Activated CD8-positive, alpha-beta memory T cell treated with anti-CD3 and anti-CD28 coated beads, Interleukin-2, amount 10 ng/mL, durations not matched to agents 7 days and 5 days (primary cell): ENCODE results near the gene RASSF9. TPM values are rescaled to one million over a fixed set of nuclear protein-coding genes. Genes with fewer than 3 reads are reported as not detected.

ENCODE experiments used
- ATAC-seq: fragments of 150-1000 bp; cut with Tn5 transposase; one replicate; pipeline ENCODE4 v1.10.0; 2021; ENCODE audit warnings: moderate library complexity
- CTCF ChIA-PET: fragments of 350-600 bp; sonication (Branson Sonifier 250); formaldehyde crosslinking; loops from one replicate; lab custom pipeline; 2021; ENCODE audit warnings: antibody characterized with exemption; lab: Charles Lee
- DNase-seq: peaks from one replicate; pipeline ENCODE4 v3.0.0-alpha.2; 2020
- H3K27ac Mint-ChIP-seq: one replicate; pipeline ENCODE4 v1.8.0; 2021; ENCODE audit warnings: mild to moderate bottlenecking, mixed read lengths
- H3K27me3 Mint-ChIP-seq: one replicate; pipeline ENCODE4 v1.8.0; 2021; ENCODE audit warnings: mixed read lengths
- H3K36me3 Mint-ChIP-seq: one replicate; pipeline ENCODE4 v1.8.0; 2021; ENCODE audit warnings: mild to moderate bottlenecking, mixed read lengths
- H3K4me1 Mint-ChIP-seq: one replicate; pipeline ENCODE4 v1.8.0; 2021; ENCODE audit warnings: mixed read lengths
- H3K4me3 Mint-ChIP-seq: one replicate; pipeline ENCODE4 v1.8.0; 2021; ENCODE audit warnings: mild to moderate bottlenecking, moderate library complexity, mixed read lengths
- H3K9me3 Mint-ChIP-seq: one replicate; pipeline ENCODE4 v1.8.0; 2022; ENCODE audit warnings: low read depth, mixed read lengths
- total RNA-seq, 2 experiments: library from RNA; stranded (reverse); gene quantifications; one replicate each; pipeline ENCODE4 v1.2.3, GENCODE V29; 2021

RASSF9 gene
- total RNA-seq, 2 experiments from 2014 or later: not detected

DNA sequence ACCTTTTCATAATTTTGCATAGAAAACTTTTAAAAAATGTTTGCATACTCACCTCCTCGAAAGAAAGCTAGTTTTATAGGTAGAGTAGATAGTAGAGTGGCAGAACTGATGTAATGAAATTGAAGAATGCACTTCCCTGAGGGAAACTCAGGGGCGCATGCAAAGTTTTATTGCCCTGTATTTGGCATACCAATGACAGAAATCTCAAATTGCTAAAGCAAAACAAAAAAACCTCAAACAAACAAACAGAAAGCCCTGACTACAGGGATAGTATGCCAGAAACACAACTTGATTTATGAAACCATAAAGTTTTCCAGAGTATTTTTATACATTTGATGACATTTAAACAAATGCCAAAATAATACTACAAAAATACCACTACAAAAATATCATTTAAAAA lies 1.8 kb downstream of the RASSF9 start:
- H3K9me3 Mint-ChIP-seq: no peaks in the 10 kb centered on the region
- H3K27ac Mint-ChIP-seq: no peak overlapping the region
- CTCF ChIA-PET: no interaction called here
- no peaks in the 10 kb centered on the region for H3K36me3 Mint-ChIP-seq
- DNase-seq: no peak
- no peak for ATAC-seq
- H3K27me3 Mint-ChIP-seq: no peaks in the 10 kb centered on the region
- no peaks in the 10 kb centered on the region for H3K4me1 Mint-ChIP-seq
- no peak overlapping the region for H3K4me3 Mint-ChIP-seq

DNA sequence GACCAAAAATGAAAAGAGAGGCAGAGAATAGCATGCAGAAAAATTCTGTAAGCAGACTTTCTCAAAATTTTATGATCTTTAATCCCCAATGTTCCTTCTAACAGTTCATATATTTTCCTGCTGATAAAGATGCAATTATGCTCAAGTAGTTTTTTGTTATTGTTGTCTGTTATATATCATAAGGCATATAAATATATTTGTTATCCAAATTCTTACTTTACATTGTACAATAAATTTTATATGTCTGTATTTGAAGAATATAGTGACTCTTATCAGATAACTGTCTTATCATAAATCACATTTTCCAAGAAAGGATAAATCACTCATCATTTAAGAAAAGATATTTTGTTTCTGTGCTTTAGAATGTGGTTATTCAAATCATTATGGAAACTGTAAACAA lies 2.6 kb downstream of the RASSF9 start:
- Mint-ChIP-seq H3K27ac (no peak overlapping the region), H3K4me1 (no peaks in the 10 kb centered on the region), H3K9me3 (no peaks in the 10 kb centered on the region), H3K4me3 (no peak overlapping the region), H3K27me3 (no peaks in the 10 kb centered on the region), H3K36me3 (no peaks in the 10 kb centered on the region)
- ATAC-seq (no peak), DNase-seq (no peak)
- CTCF ChIA-PET: no interaction called here

DNA sequence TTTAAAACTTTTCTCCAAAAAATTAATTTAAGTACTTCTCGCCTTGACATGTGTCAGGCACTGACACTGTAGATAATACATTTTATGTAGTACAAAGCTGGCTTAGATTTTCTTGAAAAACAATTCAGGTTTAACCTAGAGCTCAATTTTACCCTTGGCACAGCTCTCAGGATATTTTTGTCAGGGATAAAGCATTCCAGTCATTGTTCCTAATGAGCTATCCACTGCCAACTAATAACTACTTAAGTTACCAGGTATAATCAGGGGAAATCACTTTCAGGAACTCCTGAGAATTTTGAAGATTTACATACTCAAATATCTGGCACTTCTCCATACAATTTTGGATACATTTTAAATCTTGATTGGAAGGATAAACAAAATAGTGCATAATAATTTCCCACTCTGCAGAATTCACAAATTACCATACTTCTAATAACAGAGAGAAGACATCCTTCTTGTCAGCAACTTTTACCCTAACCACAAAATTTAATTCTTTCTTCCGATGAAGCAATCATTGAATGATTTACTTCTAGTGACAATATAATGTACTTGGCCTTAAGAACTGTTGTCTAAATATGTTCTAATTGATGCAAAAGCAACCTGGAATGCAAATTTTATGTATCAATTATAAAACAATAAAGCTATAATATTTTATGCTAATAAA lies 4.8 kb downstream of the RASSF9 start:
- H3K27me3 Mint-ChIP-seq: no peaks in the 10 kb centered on the region
- no peak overlapping the region for H3K27ac Mint-ChIP-seq
- no peak for ATAC-seq
- H3K36me3 Mint-ChIP-seq: no peaks in the 10 kb centered on the region
- H3K4me1 Mint-ChIP-seq: no peaks in the 10 kb centered on the region
- DNase-seq: no peak
- H3K4me3 Mint-ChIP-seq: no peak overlapping the region
- peaks cover 5% of the 10 kb centered on the region for H3K9me3 Mint-ChIP-seq
- CTCF ChIA-PET: no interaction called here

DNA sequence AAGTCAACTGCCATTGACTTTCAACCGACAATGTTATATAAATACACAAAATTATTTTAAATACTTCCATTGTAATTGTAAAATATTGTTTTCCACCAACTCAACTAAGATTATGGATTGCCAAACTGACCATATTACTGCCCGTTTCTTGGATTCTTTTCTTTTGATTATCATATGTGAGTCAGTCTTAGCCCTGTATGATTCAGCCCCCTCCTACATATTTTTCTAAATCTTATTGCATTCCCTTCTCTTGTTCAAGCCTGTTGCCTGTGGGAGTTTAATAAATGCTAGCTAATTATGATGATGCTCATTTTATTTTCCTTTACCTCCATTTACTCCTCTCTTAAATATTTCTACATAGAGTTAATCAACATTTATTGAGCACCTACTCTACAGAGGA lies 6.8 kb downstream of the RASSF9 start:
- CTCF ChIA-PET: no interaction called here
- no peak overlapping the region for H3K27ac Mint-ChIP-seq
- DNase-seq (no peak), ATAC-seq (no peak)
- no peaks in the 10 kb centered on the region for H3K36me3 Mint-ChIP-seq
- no peaks in the 10 kb centered on the region for H3K27me3 Mint-ChIP-seq
- H3K9me3 Mint-ChIP-seq: peaks cover 6% of the 10 kb centered on the region
- no peaks in the 10 kb centered on the region for H3K4me1 Mint-ChIP-seq
- no peak overlapping the region for H3K4me3 Mint-ChIP-seq

DNA sequence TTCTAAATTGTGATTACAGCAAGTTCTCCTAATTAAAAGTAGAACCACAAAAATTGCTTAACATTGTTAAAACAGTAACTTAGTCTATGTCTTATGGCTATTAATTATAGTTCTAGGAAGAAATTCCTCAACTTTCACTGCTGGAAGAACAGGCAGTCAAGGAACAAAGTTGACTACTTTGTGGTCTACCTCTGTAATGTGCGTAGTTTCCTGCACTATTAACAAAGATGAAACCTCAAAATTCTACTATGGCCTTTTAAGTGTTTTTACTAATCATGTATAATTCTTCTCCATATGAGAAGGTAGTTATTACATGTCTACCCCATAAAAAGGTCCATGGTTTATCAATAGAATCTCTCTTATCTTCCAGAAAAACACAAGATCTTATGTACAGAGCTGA lies 7.6 kb downstream of the RASSF9 start:
- H3K4me1 Mint-ChIP-seq: no peaks in the 10 kb centered on the region
- H3K36me3 Mint-ChIP-seq: no peaks in the 10 kb centered on the region
- H3K4me3 Mint-ChIP-seq: no peak overlapping the region
- H3K27me3 Mint-ChIP-seq: no peaks in the 10 kb centered on the region
- peaks cover 10% of the 10 kb centered on the region for H3K9me3 Mint-ChIP-seq
- no peak for DNase-seq
- no peak overlapping the region for H3K27ac Mint-ChIP-seq
- no peak for ATAC-seq
- CTCF ChIA-PET: no interaction called here

DNA sequence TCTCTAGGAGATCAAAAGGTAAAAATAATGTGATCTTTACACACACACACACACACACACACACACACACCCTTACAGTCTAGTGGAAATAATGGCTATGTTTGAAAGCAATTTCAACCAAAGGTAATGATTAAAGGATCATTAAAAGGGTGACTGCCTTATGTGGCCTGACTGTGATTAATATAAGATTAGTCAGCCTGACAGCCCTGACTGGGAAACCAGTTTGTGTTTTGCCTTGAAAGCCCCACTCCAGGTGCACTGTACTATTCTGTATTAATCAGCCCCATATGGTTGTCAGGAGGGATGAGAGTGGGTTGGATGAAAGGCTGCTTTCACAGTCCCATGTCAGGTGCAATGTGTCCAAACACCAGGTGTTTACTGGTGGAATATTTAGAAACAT lies 10.5 kb downstream of the RASSF9 start:
- Mint-ChIP-seq H3K9me3 (peaks cover 13% of the 10 kb centered on the region), H3K27ac (no peak overlapping the region), H3K36me3 (no peaks in the 10 kb centered on the region), H3K4me3 (no peak overlapping the region), H3K27me3 (no peaks in the 10 kb centered on the region), H3K4me1 (no peaks in the 10 kb centered on the region)
- ATAC-seq (no peak), DNase-seq (no peak)
- CTCF ChIA-PET: no interaction called here

DNA sequence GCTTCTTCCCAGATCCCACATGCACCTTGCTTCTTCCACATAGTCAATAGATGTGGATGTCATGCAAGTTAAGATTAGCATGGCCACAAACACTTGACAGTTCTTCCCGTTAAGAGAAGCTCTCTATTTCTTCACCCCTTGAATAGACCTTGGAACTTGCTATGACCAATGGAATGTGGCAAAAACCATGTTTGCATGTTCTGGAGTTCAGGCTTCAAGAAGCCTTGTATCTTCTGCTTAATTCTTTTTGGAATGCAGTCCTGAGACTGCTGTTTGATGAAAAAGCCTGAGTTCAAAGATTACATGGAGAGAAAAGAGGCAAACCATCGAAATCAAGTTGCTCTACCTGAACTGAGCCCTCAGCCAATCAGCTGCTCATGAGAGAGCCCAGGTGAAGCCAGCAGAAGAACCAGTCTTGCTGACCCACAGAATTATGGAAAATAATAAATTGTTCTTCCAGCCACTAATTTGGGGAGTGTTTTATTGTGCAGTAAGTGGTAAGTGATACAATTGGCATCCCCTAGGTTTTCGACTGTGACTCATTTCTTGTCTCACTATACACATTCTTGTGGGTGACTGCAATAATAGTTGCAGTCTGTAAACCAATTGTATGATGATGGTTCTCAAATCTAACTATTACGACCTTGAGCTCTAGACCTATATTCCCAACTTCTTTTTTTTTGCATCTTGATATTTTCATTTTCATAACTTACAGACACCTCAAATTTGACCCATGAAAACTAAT lies 12.6 kb downstream of the RASSF9 start:
- H3K36me3 Mint-ChIP-seq: no peaks in the 10 kb centered on the region
- no peak overlapping the region for H3K27ac Mint-ChIP-seq
- CTCF ChIA-PET: no interaction called here
- H3K9me3 Mint-ChIP-seq: peaks cover 13% of the 10 kb centered on the region
- ATAC-seq: no peak
- H3K27me3 Mint-ChIP-seq: no peaks in the 10 kb centered on the region
- H3K4me3 Mint-ChIP-seq: no peak overlapping the region
- no peak for DNase-seq
- H3K4me1 Mint-ChIP-seq: no peaks in the 10 kb centered on the region

DNA sequence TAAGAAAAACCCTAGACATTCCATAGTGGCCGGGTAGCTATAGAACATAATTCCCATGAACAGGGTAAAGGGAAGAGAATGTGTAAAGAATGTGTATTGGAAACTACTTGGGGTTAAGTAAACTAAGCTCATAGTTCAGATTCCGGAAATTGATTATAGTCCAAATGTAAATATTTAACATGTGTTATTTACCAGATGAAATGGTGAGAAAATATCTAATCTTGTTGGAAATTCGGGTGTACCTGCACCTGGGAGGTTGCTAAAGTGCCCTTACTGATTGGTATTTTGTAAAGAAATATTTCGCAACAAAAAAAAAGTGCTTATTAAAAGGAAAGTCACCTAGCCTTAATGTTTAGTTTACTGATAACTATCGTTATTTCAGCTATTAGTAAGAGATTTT lies 14.4 kb downstream of the RASSF9 start:
- Mint-ChIP-seq H3K4me3 (no peak overlapping the region), H3K27ac (no peak overlapping the region), H3K36me3 (no peaks in the 10 kb centered on the region), H3K4me1 (no peaks in the 10 kb centered on the region), H3K9me3 (peaks cover 8% of the 10 kb centered on the region), H3K27me3 (no peaks in the 10 kb centered on the region)
- DNase-seq (no peak), ATAC-seq (no peak)
- CTCF ChIA-PET: no interaction called here

DNA sequence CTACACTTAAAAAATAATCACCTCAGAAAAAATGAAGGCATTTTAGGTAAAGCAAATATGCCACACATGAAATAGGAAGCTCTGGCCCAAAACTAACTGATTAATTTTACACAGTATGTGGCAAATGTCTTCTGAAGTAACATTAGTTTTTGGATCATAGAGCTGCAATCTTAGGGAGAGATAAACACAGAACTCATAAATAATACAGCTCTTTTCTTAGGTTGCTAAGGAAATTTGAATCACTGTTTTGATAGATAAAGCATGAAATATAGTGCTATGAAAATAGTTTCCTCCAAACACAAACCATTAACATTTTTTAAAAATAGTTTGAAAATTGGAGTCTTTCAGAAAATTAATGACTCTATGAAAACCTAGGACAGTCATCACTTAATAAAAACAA lies 15.0 kb downstream of the RASSF9 start:
- CTCF ChIA-PET: no interaction called here
- ATAC-seq (no peak), DNase-seq (no peak)
- Mint-ChIP-seq H3K4me3 (no peak overlapping the region), H3K27me3 (no peaks in the 10 kb centered on the region), H3K27ac (no peak overlapping the region), H3K36me3 (no peaks in the 10 kb centered on the region), H3K9me3 (peaks cover 8% of the 10 kb centered on the region), H3K4me1 (no peaks in the 10 kb centered on the region)

DNA sequence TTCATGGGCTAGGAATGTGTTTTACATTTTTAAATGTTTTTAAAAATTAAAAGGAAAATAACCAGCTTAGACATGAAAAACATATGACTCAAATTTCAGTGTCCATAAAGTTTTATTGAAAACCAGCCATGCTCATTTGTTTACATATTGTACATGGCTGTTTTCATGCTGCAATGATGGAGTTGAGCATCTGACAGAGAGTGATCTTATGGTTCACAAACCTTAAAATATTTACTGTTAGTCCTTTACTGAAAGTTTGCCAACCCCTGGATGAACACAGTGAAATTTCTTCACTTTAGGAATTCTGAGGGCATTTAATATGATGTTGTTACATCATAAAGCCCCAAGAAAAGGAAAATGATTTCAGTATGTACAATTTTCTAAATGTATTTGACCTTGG lies 16.1 kb downstream of the RASSF9 start:
- Mint-ChIP-seq H3K27me3 (no peaks in the 10 kb centered on the region), H3K9me3 (peaks cover 6% of the 10 kb centered on the region), H3K4me1 (no peaks in the 10 kb centered on the region), H3K27ac (no peak overlapping the region), H3K4me3 (no peak overlapping the region), H3K36me3 (no peaks in the 10 kb centered on the region)
- DNase-seq: no peak
- ATAC-seq: no peak
- CTCF ChIA-PET: no interaction called here

DNA sequence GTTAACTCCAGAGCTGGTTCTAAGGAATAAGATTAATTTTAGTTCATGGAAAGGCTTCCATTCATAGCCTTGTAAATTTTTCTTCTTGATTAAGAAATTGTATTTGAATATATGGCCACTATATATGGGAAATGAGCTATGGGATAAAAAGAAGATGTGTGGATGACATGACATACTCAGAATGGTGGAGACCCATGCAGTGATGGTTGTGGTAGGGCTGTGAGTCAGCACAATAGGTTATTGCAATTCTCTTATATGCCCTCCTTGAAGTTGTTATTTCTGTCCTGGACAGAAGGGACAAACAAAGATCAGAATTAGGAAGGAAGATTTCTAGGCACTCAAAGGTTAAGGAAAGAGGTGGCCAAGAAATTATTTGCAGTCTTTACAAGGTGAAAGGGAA lies 21.5 kb downstream of the RASSF9 start:
- ATAC-seq (no peak), DNase-seq (no peak)
- Mint-ChIP-seq H3K27ac (no peak overlapping the region), H3K4me3 (no peak overlapping the region), H3K9me3 (no peaks in the 10 kb centered on the region), H3K36me3 (no peaks in the 10 kb centered on the region), H3K4me1 (no peaks in the 10 kb centered on the region), H3K27me3 (no peaks in the 10 kb centered on the region)
- CTCF ChIA-PET: no interaction called here

DNA sequence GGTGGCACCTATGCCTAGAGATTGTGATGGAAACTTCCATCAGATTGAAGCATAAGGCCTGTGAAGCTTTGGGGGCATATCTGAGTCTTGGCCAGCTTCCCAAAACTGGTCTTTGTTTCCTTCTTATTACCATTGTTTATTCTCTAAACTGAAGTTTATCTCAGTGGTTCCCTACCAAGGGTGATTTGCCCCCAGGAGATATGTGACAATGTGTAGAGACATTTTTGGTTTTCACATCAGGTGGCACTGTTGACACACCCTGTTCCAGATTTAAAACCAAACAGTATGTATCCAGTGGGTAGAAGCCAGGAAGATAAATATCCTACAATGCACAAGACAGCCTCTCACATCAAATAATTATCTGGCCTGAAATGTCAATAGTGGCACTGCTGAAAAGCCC lies 22.1 kb downstream of the RASSF9 start:
- no peaks in the 10 kb centered on the region for H3K36me3 Mint-ChIP-seq
- CTCF ChIA-PET: no interaction called here
- no peaks in the 10 kb centered on the region for H3K27me3 Mint-ChIP-seq
- H3K4me3 Mint-ChIP-seq: no peak overlapping the region
- no peak for DNase-seq
- H3K4me1 Mint-ChIP-seq: no peaks in the 10 kb centered on the region
- no peak overlapping the region for H3K27ac Mint-ChIP-seq
- no peaks in the 10 kb centered on the region for H3K9me3 Mint-ChIP-seq
- no peak for ATAC-seq

DNA sequence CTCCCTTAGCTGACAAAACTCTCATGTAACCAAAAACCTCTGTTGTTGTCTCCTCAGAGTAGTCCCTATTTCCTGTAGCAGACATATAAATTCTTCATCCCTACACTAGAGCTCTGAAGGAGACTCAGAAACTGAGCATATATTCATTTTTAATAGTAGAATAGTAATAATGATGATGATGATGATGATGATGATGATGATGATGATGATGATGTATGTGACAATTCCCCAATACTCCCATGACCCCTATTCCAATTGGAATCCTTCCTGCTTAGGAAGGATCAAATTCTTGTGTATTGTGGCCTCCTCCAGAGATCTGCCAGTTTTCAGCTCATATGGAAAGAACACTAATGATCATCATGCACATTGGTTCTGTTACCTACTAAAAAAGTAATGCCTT lies 26.7 kb downstream of the RASSF9 start:
- no peak overlapping the region for H3K27ac Mint-ChIP-seq
- H3K4me3 Mint-ChIP-seq: no peak overlapping the region

DNA sequence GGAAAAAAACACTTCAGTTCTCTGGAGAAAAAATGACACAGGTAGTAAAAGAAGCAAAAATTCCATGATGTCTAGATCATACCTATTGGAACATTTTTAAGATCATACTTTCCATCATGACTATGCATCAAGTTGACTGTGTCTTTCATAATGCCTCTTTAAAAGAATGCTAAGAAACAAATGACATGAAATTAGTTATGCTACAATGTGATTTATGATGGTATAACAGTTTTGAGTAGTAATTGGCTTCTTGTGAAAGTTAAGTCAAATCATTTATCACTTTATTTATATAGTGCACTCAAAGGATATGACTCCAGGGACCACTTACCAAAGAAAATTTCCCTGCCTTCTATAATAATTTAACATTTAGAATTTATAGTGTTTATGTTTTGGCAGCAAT lies 28.5 kb downstream of the RASSF9 start:
- no peak for DNase-seq
- Mint-ChIP-seq H3K36me3 (no peaks in the 10 kb centered on the region), H3K4me1 (no peaks in the 10 kb centered on the region), H3K27me3 (no peaks in the 10 kb centered on the region), H3K4me3 (no peak overlapping the region), H3K27ac (no peak overlapping the region), H3K9me3 (no peaks in the 10 kb centered on the region)
- no peak for ATAC-seq
- CTCF ChIA-PET: no interaction called here

More for the DNA sequence above, 26.7 kb downstream of the RASSF9 start:
- Mint-ChIP-seq H3K36me3 (no peaks in the 10 kb centered on the region), H3K27me3 (no peaks in the 10 kb centered on the region), H3K9me3 (no peaks in the 10 kb centered on the region), H3K4me1 (no peaks in the 10 kb centered on the region)
- DNase-seq: no peak
- CTCF ChIA-PET: no interaction called here
- no peak for ATAC-seq
